ENCODE data around the gene WSCD2.

GRCh38 chr12:108126990-108127501 is 2.0 kb upstream of the WSCD2 start:
- TF ChIP-seq POLR2A (IDR thresholded peaks at IDR 0.05) (no peak), EP300 (IDR thresholded peaks at IDR 0.05) (no peak), POLR2AphosphoS5 (IDR thresholded peaks at IDR 0.05) (no peak)
- TF ChIP-seq, protein P1, sequence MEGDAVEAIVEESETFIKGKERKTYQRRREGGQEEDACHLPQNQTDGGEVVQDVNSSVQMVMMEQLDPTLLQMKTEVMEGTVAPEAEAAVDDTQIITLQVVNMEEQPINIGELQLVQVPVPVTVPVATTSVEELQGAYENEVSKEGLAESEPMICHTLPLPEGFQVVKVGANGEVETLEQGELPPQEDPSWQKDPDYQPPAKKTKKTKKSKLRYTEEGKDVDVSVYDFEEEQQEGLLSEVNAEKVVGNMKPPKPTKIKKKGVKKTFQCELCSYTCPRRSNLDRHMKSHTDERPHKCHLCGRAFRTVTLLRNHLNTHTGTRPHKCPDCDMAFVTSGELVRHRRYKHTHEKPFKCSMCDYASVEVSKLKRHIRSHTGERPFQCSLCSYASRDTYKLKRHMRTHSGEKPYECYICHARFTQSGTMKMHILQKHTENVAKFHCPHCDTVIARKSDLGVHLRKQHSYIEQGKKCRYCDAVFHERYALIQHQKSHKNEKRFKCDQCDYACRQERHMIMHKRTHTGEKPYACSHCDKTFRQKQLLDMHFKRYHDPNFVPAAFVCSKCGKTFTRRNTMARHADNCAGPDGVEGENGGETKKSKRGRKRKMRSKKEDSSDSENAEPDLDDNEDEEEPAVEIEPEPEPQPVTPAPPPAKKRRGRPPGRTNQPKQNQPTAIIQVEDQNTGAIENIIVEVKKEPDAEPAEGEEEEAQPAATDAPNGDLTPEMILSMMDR (IDR thresholded peaks at IDR 0.05): no peak

All from stomach (tissue), 4 donors.